IMR-90 (cell line): ENCODE data around the gene INHBC. TPM values are rescaled to one million over a fixed set of nuclear protein-coding genes. Genes with fewer than 3 reads are reported as not detected.

Experiments
- ATAC-seq: fragments of 200-7000 bp; cut with Tn5 transposase; 2 replicates; pipeline ENCODE4 v1.9.1; 2020; ENCODE audit warnings: low read depth, mild to moderate bottlenecking, moderate library complexity
- BruUV-seq: library from RNA; stranded (reverse); fragments of 400-500 nt; replicated peaks from 2 replicates; lab custom pipeline; 2021; lab: Mats Ljungman, UMichigan
- CTCF ChIA-PET: fragments of 300-600 bp; formaldehyde crosslinking; extraction: SDS; loops from one replicate; lab custom pipeline; 2021; ENCODE audit warnings: antibody characterized with exemption; lab: Yijun Ruan, JAX
- POLR2A ChIA-PET: fragments of 300-600 bp; sonication (Branson Sonifier 250); formaldehyde crosslinking; loops from one replicate; lab custom pipeline; 2022; ENCODE audit warnings: antibody characterized with exemption; ENCODE audit not compliant: unreplicated experiment; lab: Charles Lee
- DNase-seq: peaks from one replicate; pipeline ENCODE4 v3.0.0; 2013
- H2AFZ ChIP-seq: replicated peaks from 2 replicates; pipeline ENCODE3; 2013; ENCODE audit warnings: low read length, mild to moderate bottlenecking; ENCODE audit not compliant: poor library complexity
- H2AK5ac ChIP-seq: 2 replicates; pipeline ENCODE4 v1.6.1; 2013; ENCODE audit warnings: low read depth, low read length, inconsistent platforms
- H2AK9ac ChIP-seq: replicated peaks from 2 replicates; pipeline ENCODE3; 2013; ENCODE audit warnings: mild to moderate bottlenecking, low read depth, low read length, moderate library complexity; ENCODE audit not compliant: poor library complexity
- H2BK120ac ChIP-seq: 2 replicates; pipeline ENCODE4 v1.6.1; 2013; ENCODE audit warnings: low read depth, low read length, inconsistent platforms
- H2BK15ac ChIP-seq: 3 replicates; pipeline ENCODE4 v1.6.1; 2013; ENCODE audit warnings: low read depth, low read length, inconsistent platforms
- H2BK20ac ChIP-seq: 2 replicates; pipeline ENCODE4 v1.6.1; 2013; ENCODE audit warnings: low read depth, mild to moderate bottlenecking, inconsistent platforms, low read length, moderate library complexity
- H2BK5ac ChIP-seq: 2 replicates; pipeline ENCODE4 v1.6.1; 2013; ENCODE audit warnings: mild to moderate bottlenecking, low read depth, low read length, inconsistent platforms; ENCODE audit not compliant: poor library complexity, severe bottlenecking
- H3K14ac ChIP-seq: replicated peaks from 2 replicates; pipeline ENCODE4 v1.6.1; 2013; ENCODE audit warnings: low read depth, low read length, inconsistent platforms
- H3K18ac ChIP-seq: 2 replicates; pipeline ENCODE4 v1.6.1; 2013; ENCODE audit warnings: low read depth, low read length, control low read depth
- H3K23ac ChIP-seq: 2 replicates; pipeline ENCODE4 v1.6.1; 2013; ENCODE audit warnings: low read depth, low read length, inconsistent platforms
- H3K27ac ChIP-seq: 2 replicates; pipeline ENCODE4 v1.5.1; 2013; ENCODE audit warnings: mild to moderate bottlenecking, control low read depth, low read length; ENCODE audit not compliant: insufficient read depth
- H3K27me3 ChIP-seq: 2 replicates; pipeline ENCODE4 v1.6.1; 2013; ENCODE audit warnings: low read length; ENCODE audit not compliant: control insufficient read depth, insufficient read depth
- H3K36me3 ChIP-seq: 2 replicates; pipeline ENCODE4 v1.6.1; 2013; ENCODE audit warnings: low read length, mixed read lengths; ENCODE audit not compliant: control insufficient read depth, insufficient read depth
- H3K4ac ChIP-seq: 2 replicates; pipeline ENCODE4 v1.6.1; 2013; ENCODE audit warnings: low read depth, low read length, inconsistent platforms
- H3K4me1 ChIP-seq: 2 replicates; pipeline ENCODE4 v1.6.1; 2013; ENCODE audit warnings: low read length, mixed read lengths; ENCODE audit not compliant: control insufficient read depth, insufficient read depth
- H3K4me2 ChIP-seq: 2 replicates; pipeline ENCODE4 v1.6.1; 2013; ENCODE audit warnings: low read depth, mild to moderate bottlenecking, control low read depth, low read length, moderate library complexity
- H3K4me3 ChIP-seq: 2 replicates; pipeline ENCODE4 v1.5.1; 2013; ENCODE audit warnings: low read depth, mild to moderate bottlenecking, control low read depth, low read length, moderate library complexity; ENCODE audit not compliant: insufficient read depth
- H3K56ac ChIP-seq: 2 replicates; pipeline ENCODE4 v1.6.1; 2013; ENCODE audit warnings: low read length, inconsistent platforms; ENCODE audit not compliant: insufficient read depth; ENCODE audit errors: extremely low read depth
- H3K79me1 ChIP-seq, 2 experiments: 2 replicates each; pipeline ENCODE4 v1.6.1; 2013; ENCODE audit warnings: low read length in 2 of 2, inconsistent platforms in 1 of 2, low read depth in 1 of 2
- H3K9ac ChIP-seq: 2 replicates; pipeline ENCODE4 v1.6.1; 2013; ENCODE audit warnings: low read depth, low read length, control low read depth
- H3K9me1 ChIP-seq: 2 replicates; pipeline ENCODE4 v1.6.1; 2013; ENCODE audit warnings: low read length, inconsistent platforms; ENCODE audit not compliant: insufficient read depth
- H3K9me3 ChIP-seq: 2 replicates; pipeline ENCODE4 v1.6.1; 2013; ENCODE audit warnings: low read length; ENCODE audit not compliant: control insufficient read depth, insufficient read depth
- H4K20me1 ChIP-seq: 2 replicates; pipeline ENCODE4 v1.6.1; 2013; ENCODE audit warnings: low read length, inconsistent platforms; ENCODE audit not compliant: insufficient read depth
- H4K5ac ChIP-seq: 2 replicates; pipeline ENCODE4 v1.6.1; 2013; ENCODE audit warnings: mild to moderate bottlenecking, low read depth, low read length, control low read depth
- H4K8ac ChIP-seq, 2 experiments: 2 replicates each; pipeline ENCODE4 v1.6.1; 2013; ENCODE audit warnings: low read depth in 2 of 2, low read length in 2 of 2, control low read depth in 1 of 2, inconsistent platforms in 1 of 2
- H4K91ac ChIP-seq: 2 replicates; pipeline ENCODE4 v1.6.1; 2013; ENCODE audit warnings: low read depth, low read length, inconsistent platforms; ENCODE audit not compliant: insufficient read depth
- BHLHE40 ChIP-seq: fragments of 150-350 bp; IDR thresholded peaks from 2 replicates; pipeline ENCODE4 v1.6.1; 2016; ENCODE audit warnings: mild to moderate bottlenecking, low read depth, low read length
- CTCF ChIP-seq: conservative IDR thresholded peaks from 2 replicates; pipeline ENCODE4 v1.5.1; 2012; ENCODE audit warnings: mild to moderate bottlenecking, low read depth, low read length, improper control_type of control experiment
- MAZ ChIP-seq: IDR thresholded peaks from 2 replicates; pipeline ENCODE4 v1.6.1; 2012; ENCODE audit warnings: low read depth, mild to moderate bottlenecking, low read length, improper control_type of control experiment, moderate library complexity, borderline replicate concordance
- MXI1 ChIP-seq: IDR thresholded peaks from 2 replicates; pipeline ENCODE4 v1.6.1; 2012; ENCODE audit warnings: low read depth, mild to moderate bottlenecking, low read length, moderate library complexity, borderline replicate concordance
- POLR2A ChIP-seq: IDR thresholded peaks from 2 replicates; pipeline ENCODE4 v1.6.1; 2012; ENCODE audit warnings: mild to moderate bottlenecking, low read depth, low read length
- RAD21 ChIP-seq: IDR thresholded peaks from 2 replicates; pipeline ENCODE4 v1.6.1; 2012; ENCODE audit warnings: low read length, improper control_type of control experiment
- RFX5 ChIP-seq: IDR thresholded peaks from 2 replicates; pipeline ENCODE4 v1.8.0; 2012; ENCODE audit warnings: low read depth, mild to moderate bottlenecking, low read length, moderate library complexity
- SMC3 ChIP-seq: fragments of 150-350 bp; IDR thresholded peaks from 2 replicates; pipeline ENCODE4 v1.6.1; 2016; ENCODE audit warnings: low read depth, mild to moderate bottlenecking, antibody characterized with exemption, low read length, moderate library complexity
- WGBS, 2 experiments: methylation state at CpG; one replicate each; pipeline versions ENCODE4 v1.1.5 to v1.1.7; 2013; ENCODE audit warnings: missing lambda C conversion rate in 2 of 2; ENCODE audit not compliant: insufficient read length in 1 of 2; ENCODE audit errors: extremely low coverage in 2 of 2; 5-methylcytosine and 5-hydroxymethylcytosine counted together
- dilution Hi-C: fragments of 300-500 bp; cut with HindIII; formaldehyde crosslinking; loops from one replicate; pipeline ENCODE4 v1.14.3; 2018; ENCODE audit warnings: low sequenced_read_pairs; ENCODE audit not compliant: unreplicated experiment
- in situ Hi-C: fragments of 300-500 bp; cut with MboI; formaldehyde crosslinking; loops from 3 replicates; pipeline ENCODE4 v1.14.3; 2019; ENCODE audit warnings: low sequenced_read_pairs, inconsistent platforms, mixed read lengths
- intact Hi-C: fragments of 100-400 bp; cut with micrococcal nuclease; formaldehyde crosslinking; loops from 2 replicates; pipeline ENCODE4 v1.10.0; 2022
- polyA plus RNA-seq, 3 experiments: library from polyadenylated mRNA; depleted of rRNA; stranded (reverse); fragments of >200 nt; gene quantifications; 2 replicates each; pipeline ENCODE4 v1.2.3, GENCODE V29; 2012; ENCODE audit warnings: low replicate concordance in 1 of 3
- total RNA-seq: library from RNA; depleted of rRNA; stranded (reverse); fragments of >200 nt; gene quantifications from 2 replicates; pipeline ENCODE4 v1.2.3, GENCODE V29; 2012
- TF ChIP-seq, protein P1 (sequence below): fragments of 150-350 bp; IDR thresholded peaks from 2 replicates; pipeline ENCODE4 v1.6.1; 2017; ENCODE audit warnings: mild to moderate bottlenecking, antibody characterized with exemption, low read length, low read depth

The INHBC gene
- total and polyA plus RNA-seq, 2 of the 4 experiments (the other 2 are of a cell fraction) = 0.09 TPM; not detected in 1

DNA sequence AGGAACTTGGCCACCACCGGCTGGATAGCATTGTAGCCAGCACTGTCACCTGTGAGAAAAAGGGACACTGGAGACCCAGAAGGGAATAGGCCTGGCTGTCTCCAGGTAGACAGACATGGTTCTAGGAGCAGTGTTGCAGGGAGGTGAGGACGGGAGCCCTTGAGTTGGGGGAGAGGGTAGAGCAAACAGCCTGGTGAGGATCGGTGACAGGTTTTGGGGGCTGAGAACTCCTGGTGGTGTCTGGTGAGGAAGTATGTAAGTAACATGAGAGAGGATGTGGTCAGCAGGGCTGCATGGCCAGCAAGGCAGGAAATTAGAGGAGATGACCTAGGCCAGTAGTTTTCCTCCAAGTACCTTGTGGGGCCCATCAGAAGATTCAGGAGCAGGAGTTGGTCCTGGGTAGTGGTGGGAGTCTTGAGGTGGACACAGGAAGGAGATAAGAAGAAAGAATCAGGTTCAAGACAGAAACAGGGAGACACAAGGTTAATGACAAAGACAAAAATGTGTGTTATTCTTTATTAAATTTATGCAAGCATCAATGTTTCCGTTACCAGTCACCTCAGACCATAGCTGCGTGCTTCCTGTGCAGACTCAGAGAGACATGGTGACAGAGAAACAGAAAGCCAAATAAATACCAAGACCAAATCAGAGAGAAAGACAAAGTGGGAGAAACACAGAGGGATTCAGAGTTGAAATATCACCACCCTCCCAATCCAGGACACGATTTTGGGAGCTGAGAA, 45.0 kb downstream of the INHBC start, which contains the start of gene ARHGAP9:
Gene ARHGAP9 (minus strand): TSS at position 491 of the 740 bp plus-strand sequence. CDS start 460 bp downstream, at position 31.
- ATAC-seq (no peak), DNase-seq (peak; percentile 44)
- no peak for TF ChIP-seq CTCF
- TF ChIP-seq RAD21 = no peak
- TF ChIP-seq SMC3 = no peak
- TF ChIP-seq BHLHE40 = no peak
- TF ChIP-seq MXI1 = no peak
- no peak for TF ChIP-seq POLR2A
- TF ChIP-seq, protein P1, sequence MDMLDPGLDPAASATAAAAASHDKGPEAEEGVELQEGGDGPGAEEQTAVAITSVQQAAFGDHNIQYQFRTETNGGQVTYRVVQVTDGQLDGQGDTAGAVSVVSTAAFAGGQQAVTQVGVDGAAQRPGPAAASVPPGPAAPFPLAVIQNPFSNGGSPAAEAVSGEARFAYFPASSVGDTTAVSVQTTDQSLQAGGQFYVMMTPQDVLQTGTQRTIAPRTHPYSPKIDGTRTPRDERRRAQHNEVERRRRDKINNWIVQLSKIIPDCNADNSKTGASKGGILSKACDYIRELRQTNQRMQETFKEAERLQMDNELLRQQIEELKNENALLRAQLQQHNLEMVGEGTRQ = no peak
- no peak for TF ChIP-seq RFX5
- TF ChIP-seq MAZ = no peak
- H4K91ac ChIP-seq = no peak within 1 kb of the TSS
- no peaks in the 10 kb centered on the region for H3K79me1 ChIP-seq
- no peak within 1 kb of the TSS for H3K27ac ChIP-seq
- no peaks in the 10 kb centered on the region for H3K36me3 ChIP-seq
- peaks cover 5% of the 10 kb centered on the region for H3K4me1 ChIP-seq
- ChIA-PET CTCF (no interaction called here), POLR2A (no interaction called here)
- no peak within 1 kb of the TSS for H2BK5ac ChIP-seq
- H3K27me3 ChIP-seq = peaks cover 38% of the 10 kb centered on the region
- dilution Hi-C loops = no loop called here
- no peak within 1 kb of the TSS for H3K56ac ChIP-seq
- no peaks in the 10 kb centered on the region for H3K9me3 ChIP-seq
- H3K9me1 ChIP-seq = no peaks in the 10 kb centered on the region; the same call in 1 of the 2 replicates
- H3K18ac ChIP-seq = no peak within 1 kb of the TSS
- no peak within 1 kb of the TSS; the same call in 1 of the 2 replicates for H3K4ac ChIP-seq
- H4K8ac ChIP-seq = peak within 1 kb of the TSS in 1 of 2 experiments; percentile 2; a peak in 1 of 4 replicates
- H2BK120ac ChIP-seq = no peak within 1 kb of the TSS
- H4K20me1 ChIP-seq = no peaks in the 10 kb centered on the region
- intact Hi-C loops = no loop called here
- H2AK9ac ChIP-seq = no peak within 1 kb of the TSS
- no peak within 1 kb of the TSS for H2BK20ac ChIP-seq
- no peak within 1 kb of the TSS for H3K4me2 ChIP-seq
- H2AFZ ChIP-seq = peak within 1 kb of the TSS; percentile 27
- no peak within 1 kb of the TSS for H3K23ac ChIP-seq
- H3K14ac ChIP-seq = no peak within 1 kb of the TSS
- no peak within 1 kb of the TSS; the same call in 1 of the 2 replicates for H4K5ac ChIP-seq
- H2BK15ac ChIP-seq = no peak within 1 kb of the TSS
- WGBS, 2 experiments = 85% methylated on average over 3 of the region's 6 CpGs; no CpG with 5 or more reads in 1 of the 2 experiments
- H2AK5ac ChIP-seq = no peak within 1 kb of the TSS
- in situ Hi-C loops = no loop called here
- BruUV-seq = no TSS peak
- no peak within 1 kb of the TSS for H3K4me3 ChIP-seq
- H3K9ac ChIP-seq = no peak within 1 kb of the TSS
